ENCODE data around the gene CEBPA.
"Not testable (repeated sequence)": the region's sequence is repeated elsewhere in the genome, so short reads cannot be mapped to it uniquely, and the experiment has no call there.

The CEBPA gene

DNA sequence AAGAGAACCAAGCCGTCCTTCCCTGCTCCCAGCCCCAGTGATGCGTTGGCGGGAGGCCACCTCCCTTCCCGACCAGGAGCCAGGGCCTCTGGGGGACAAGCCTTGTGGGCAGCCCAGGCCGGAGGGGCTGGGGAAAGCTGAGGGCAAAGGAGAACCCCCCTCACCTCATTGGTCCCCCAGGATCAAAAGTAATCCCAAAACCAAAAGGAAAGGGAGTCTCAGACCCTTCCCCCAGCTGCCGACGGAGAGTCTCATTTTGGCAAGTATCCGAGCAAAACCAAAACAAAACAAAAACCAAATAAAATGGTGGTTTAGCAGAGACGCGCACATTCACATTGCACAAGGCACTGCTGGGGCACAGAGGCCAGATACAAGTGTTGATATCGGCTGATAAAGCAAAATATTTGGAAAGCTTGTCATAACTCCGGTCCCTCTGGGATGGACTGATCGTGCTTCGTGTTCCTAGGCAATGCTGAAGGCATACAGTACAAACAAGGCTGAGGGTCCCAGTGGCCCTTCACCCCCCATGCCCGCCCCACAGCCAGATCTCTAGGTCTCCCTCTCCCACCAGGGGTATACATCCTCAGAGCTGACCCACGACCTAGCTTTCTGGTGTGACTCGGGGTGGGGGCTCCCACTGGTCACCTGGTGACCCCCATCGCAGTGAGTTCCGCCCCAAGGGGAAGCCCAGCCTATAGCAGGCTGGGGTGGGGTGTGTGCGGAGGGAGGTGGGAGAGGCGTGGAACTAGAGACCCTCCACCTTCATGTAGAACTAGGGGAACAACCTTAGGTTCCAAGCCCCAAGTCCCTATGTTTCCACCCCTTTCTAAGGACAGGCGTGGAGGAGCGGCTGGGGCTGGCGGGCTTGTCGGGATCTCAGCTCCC is 2.1 kb downstream of the CEBPA start:
- no peak for DNase-seq (ENCODE audit: low read depth)

DNA sequence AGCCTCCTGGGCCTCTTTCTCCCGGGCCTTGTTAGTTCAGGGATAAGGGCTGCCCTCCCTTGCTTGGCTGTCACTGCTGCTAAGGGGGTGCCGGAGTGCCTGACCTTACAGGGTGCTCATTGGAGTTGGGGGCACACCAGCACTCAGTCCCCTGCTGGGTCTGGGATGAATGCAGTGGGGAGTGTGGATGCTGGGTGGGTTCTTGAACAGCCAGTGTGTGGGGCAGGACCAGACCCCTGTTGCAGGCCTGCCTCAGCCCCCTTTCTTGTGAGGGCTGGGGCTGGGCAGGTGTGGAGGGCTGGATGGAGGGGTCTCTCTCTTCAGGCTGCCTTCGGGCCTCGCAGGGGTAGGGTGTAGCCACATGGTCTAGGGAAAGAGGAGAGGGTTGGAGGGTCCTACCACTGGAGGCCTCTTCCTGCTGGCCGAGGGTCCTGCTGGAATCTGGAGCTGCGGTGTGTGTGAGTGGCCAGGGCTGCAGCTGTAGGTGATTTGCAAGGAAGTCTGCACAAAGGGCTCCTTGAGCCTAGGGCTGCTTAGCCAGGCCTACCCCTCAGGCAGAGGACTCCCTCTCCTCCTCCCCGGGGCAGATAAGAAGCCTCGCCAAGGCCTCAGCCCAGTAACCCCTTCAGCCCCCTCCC is 3.2 kb downstream of the CEBPA start:
- no peak for DNase-seq (ENCODE audit: low read depth)

DNA sequence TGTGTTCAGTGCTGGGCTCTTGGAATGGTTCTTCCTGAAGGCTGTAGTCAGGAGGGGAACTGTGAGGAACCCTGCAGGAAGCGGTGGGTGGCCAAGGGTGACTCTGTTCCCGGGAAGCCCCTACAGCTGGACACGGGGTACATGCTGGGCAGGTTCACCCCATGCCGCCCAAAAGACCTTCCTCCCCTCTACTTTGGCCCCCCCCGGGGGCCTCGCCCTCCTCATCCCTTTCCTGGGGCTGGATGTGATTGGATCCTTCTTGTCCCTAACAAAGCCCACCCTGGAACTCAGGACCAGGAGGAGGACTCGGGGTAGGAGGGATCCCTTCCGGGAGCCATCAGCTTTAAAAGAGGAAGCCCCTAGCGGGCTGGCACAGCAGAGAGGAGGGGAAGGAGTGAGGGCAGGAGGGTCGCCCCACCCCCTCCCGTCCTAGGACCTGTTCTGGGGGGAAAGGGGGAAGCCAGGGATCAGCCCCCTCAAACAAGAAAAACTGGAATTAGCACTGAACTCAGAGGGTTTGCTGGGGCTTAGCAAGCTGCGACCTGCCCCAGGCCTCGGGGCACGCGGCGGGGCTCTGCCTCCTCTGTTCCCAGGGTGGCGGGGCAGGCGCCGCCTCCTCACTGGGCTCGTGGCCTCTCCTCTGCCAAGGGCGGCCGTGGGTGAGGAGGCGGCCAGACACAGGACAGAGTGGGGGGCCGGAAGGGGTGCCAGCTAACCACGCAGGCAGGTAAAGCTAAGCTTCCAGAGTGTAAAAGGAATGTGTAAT is 4.0 kb downstream of the CEBPA start:
- no peak for DNase-seq (ENCODE audit: low read depth)

GRCh38 chr19:33297401-33298145 is 4.8 kb downstream of the CEBPA start:
- no peak for DNase-seq (ENCODE audit: low read depth)

DNA sequence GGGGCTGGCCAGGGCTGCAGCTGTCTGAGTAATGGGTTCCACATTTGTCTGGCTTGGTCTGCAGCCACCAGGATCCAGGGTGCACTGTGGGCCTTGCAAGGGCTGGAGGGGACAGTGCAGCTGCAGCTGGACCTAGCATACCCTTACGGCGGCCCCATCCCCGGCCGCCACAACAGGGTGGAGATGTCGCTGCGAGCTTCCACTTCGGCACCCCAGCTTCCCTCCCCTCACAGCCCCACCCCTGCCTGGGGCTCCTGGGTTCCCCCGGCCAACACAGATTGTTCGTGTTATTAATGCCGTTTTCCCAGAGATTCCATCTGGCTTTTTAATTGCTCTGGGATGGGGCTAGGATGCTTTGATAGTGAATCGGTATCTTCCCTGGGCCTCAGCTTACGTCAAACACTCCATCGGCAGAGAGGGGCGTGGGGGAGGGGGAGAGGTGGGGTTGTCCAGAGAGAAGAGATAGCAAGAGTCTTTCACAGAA is 5.8 kb downstream of the CEBPA start:
- DNase-seq (ENCODE audit: low read depth), result no peak

DNA sequence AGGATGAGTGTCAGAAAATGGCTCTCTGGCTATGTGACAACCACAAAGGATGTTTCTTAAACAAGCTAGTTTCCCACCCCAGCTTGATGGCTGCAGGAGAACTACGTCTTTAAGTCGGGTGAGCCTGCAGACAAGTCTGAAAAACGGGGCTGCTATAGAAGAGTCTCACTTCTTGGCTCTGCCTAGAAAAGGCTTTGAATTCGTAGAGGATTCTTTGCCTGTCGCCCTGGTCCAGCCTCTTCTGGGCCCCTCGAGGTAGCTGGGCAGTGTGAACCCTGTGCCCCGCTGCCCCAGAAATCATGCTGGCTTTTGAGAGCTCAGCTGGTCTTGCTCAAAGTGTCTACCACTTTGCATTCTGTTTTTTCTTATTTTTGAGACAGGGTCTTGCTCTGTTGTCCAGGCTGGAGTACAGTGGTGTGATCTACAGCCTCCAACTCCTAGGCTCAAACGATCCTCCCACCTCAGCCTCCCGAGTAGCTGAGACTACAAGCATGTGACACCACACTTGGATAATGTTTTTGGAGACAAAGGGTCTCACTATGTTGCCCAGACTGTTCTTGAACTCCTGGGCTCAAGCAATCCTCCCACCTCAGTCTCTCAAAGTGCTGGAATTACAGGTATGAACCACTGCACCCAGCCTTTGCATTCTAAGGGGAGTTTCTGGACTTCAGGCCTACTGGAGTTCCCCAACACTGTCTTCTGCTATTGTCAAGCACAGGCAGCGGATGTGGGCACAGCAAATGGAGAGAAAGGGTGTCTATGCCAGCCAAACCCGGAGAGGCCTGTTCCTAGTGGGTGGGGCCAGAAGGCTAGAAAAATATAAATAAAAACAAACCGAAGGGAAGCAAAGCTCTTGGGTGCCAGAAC is 6.5 kb downstream of the CEBPA start:
- DNase-seq (ENCODE audit: low read depth), result no peak

DNA sequence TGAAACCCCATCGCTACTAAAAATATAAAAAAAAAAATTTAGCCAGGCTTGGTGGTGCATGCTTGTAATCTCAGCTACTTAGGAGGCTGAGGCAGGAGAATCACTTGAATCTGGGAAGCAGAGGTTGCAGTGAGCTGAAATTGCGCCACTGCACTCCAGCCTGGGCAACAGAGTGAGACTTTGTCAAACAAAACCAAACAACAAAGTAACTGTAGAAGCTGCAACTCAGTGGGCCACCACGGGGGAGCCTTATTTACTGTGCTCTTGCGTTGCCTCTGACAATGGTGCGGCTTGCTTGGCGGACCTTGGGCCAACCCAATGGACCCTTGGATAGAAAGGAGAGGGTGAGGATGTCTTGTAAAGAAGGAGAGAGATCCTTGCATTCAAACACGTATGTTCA is 7.3 kb downstream of the CEBPA start:
- DNase-seq (ENCODE audit: low read depth), result not testable (repeated sequence)

DNA sequence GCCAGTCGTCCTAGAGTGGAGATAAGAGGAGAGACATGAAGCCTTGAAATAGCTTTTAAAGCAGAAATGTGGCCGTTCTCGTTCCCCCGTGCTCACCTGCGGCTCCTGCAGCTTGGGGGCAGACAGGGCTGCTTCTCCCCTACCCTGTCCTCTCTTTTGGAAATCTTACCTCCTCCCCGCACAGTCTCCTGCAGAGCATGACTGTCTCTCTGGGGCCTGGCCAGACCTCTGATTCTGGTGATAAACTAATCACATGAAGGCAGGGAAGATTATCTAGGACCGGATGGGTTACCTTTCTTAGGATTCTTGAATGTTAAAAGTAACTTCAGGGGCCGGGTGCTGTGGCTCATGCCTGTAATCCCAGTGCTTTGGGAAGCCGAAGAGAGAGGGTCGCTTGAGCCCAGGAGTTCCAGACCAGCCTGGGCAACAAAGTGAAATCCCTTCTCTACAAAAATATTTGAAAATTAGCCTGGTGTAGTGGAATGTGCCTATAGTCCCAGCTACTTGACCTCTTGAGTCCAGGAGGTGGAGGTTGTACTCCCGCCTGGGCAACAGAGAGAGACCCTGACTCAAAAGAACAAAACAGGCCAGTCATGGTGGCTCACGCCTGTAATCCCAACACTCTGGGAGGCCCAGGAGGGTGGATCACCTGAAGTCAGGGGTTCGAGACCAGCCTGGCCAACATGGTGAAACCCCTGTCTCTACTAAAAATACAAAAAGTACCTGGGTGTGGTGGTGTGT is 8.1 kb downstream of the CEBPA start:
- no peak for DNase-seq (ENCODE audit: low read depth)

DNA sequence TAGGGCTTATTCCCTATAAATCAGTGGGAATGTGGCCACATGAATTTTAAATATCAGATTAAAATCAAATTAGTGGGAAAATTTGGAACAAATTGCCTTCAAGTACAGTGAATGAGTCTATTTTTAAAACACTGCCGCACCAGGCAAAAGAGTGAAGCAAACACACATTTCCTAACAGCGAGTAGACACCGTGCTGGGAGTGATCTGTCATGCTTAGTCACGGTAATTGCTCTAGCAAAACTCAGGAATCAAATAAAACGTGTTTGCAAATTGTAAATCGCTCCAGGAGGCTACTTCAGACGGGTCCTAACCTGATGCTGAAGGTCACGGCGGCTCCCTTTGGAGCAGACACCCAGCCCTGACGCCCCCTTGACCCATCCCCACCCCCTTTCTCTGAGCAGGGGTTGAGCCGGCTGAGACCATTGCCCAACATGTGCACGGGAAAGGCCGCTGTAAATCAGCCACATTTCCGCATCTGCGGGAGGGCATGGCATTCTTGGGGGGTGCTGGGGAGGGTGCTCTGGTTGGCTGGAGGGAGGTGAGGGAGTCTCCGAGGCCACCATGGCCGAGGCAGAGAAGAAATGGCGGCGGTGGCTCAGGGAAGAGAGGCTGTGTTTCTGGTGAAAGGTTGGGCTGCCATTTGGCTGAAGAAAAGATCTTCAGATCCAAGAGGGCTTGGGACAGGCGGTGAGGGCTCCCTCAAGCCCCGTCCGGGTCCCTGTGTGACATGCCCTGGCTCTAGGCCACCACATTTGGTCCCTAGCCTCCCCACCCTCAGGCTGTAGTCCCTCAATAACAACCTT is 8.9 kb downstream of the CEBPA start:
- no peak for DNase-seq (ENCODE audit: low read depth)

DNA sequence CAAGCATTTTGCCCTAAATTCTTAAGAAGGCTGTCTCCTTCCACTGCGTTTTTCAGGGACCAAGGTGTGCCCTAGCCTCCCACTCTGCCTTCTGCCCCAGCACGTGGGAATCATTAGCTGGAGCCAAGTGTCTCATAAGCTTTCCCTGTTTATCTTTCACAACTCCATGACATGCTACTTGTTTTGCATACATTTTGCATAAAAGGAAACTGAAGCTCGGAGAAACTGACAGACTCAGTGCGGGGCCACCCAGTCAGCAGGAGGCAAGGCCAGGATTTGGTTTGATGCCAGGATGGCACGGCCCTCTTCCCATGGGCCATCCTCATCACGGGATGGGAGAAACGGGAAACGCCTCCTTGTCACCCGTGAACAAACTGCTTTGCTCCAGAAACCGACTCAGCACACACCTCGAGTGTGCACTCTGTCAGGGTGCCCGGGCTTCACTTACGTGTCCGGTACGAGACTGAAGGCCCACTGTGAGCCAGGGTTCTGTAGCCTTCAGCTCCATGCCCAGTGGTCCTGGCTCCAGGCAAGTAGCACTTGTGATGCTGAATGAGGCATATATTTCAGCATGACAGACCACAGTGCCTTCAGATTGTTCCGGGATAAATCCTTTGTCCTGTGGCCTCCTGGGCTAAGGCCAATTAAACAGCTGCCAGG is 9.6 kb downstream of the CEBPA start:
- DNase-seq (ENCODE audit: low read depth), result no peak

DNA sequence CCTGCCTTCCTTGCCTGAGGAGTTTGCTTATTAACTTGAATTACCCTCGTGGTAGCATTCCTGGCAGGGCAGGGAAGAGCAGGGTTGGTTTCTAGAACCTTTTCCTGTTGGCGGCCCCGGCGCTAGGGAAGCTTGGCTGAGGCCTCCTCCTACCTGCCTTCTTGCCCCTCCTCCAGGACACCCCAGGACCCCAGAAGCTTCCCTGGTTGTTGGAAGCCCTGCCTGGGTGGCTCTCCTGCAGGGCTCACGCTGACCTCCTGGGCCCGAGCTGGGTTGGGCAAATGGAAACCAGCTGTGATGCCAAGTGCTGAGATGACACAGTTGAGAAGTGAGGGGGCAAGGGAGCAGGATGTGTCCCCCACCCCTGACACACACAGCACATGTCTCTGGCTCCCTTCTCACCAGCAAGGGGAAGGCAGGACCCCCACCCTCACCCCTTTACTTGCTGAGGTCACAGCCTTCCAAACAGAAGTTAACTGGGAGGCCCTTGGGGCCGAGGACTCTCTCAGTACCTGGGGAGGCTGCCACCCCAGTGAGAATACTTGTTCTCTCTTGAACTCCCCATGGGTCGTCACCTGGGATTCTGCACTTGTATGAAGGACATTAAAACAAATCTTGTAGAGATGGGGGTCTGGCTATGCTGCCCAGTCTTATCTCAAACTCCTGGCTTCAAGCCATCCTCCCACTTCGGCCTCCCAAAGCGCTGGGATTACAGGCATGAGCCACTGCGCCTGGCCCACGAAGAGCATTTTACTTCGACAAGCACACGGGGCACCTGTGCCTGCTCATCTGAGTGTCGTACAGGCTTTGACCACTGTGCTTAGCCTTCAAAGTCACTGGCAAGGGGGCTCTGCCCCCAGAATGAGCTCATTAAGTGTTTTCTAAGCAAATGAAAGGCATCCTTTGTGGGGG is 10.5 kb downstream of the CEBPA start:
- DNase-seq (ENCODE audit: low read depth), result no peak

DNA sequence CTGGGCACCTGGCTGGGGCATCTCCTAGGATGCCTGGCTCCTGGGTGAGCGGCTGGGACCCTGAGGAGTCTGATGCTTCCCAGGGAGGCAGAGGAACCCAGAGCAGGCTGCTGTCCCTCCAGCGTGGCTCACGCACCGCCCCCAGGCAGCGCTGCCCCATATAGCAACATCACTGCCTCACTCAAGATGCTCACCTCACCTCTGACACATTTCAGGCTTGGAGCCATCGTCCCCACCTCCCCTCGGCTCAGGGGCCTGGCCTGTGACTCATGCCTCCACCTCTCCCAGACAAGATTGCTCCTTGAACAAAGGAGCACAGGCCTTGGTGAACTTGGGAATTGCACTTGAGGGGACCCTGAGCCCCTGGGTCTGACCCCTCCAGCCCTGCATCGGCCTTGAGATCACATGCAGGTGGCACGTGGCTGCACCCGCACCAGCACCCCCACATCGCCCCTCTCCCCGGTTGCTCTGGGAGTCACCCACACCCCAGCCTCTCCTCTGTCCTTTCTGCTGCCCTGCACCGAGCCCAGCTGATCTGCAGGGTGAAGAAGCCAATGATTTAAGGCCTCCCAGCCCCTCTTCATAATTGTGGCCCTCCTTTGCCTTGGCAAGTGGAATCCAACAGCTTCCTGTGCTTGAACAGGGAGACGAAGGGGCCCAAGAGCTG is 11.2 kb downstream of the CEBPA start:
- DNase-seq (ENCODE audit: low read depth), result no peak

DNA sequence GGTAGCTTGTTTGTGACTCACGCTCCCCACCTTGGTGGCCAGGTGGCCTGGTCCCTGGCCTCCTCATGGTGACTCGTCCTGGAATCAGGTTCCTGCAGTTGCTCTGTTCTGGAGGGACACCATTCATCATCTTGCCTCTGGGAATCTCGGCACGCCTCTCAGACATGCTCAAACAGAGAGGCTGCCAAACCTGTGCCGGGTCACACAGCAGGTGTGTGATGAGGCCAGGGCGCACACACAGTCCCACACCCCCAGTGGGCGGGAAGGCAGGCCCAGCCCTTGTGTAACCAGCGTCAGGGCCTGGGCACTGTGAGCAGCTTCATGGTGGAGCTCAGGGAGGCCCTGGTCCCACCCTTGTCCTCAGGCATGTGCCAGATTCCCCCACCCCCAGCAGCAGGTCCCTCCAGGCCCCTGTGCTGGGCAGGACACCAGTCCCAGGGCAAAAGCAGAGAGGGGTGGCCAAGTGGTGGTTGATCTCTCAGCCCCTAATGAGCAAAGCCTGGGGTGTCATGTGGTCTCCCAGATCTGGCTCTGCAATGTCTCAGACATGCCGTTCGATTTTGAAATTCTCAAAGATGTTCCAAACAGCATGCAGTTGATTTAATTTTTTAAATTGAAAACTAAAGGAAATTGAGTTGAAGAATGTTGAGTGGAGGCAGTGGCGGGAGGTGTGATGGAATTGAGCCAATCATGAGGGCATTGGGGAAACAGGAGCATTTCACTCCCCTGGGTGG is 12.1 kb downstream of the CEBPA start:
- no peak for DNase-seq (ENCODE audit: low read depth)

- DNase-seq (ENCODE audit: low read depth), result no peak
Observed at GRCh38 chr19:33289261-33289660, 13.1 kb downstream of the CEBPA start.

GRCh38 chr19:33288666-33289065 is 13.7 kb downstream of the CEBPA start:
- DNase-seq (ENCODE audit: low read depth), result no peak

DNA sequence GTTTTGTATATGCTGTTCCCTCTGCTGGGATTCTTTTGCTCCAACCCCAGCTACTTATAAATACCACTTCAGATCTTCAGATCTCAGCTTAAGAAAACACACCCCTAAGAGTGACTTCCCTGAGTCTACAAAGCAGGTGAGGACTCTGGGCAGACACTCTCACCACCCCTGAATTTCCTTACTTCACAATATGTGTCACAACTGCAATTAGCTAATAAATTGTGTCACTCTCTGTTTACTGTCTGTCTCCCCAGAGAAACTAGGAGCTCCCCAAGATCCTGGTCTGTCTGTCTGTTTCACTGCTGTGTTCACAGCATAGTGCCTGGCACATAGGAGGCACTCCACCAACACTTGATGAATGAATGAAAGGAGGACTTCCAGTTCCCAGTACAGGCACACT is 14.4 kb downstream of the CEBPA start:
- no peak for DNase-seq (ENCODE audit: low read depth)

DNA sequence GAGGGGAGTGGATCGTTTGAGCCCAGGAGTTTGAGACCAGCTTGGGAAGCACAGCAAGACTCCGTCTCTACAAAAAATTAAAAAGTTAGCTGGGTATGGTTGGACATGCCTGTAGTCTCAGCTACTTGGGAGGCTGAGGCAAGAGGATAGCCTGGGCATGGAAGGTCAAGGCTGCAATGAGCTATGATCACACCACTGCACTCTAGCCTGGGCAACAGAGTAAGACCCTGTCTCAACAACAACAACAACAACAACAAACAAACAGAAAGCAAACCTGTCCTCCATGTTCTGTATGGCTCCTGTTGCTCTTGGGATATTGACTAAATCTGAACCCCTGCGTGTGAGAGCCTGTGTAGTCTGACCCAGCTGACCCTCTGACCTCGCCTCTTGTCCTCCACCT is 14.9 kb downstream of the CEBPA start:
- DNase-seq (ENCODE audit: low read depth), result no peak

All from activated T-cell treated with anti-CD3 and anti-CD28 coated beads for 48 hours (primary cell).